Activated B cell treated with CpG ODN at 0.5 μM for 24 hours (primary cell): ENCODE results near the gene GPR176. TPM values are rescaled to one million over a fixed set of nuclear protein-coding genes. Genes with fewer than 3 reads are reported as not detected.

Experiments used
- ATAC-seq: fragments of 200-7000 bp; cut with Tn5 transposase; one replicate; pipeline ENCODE4 v1.10.0; 2021; ENCODE audit warnings: low read depth, mild to moderate bottlenecking, moderate library complexity
- CTCF ChIA-PET: fragments of 350-600 bp; sonication (Branson Sonifier 250); formaldehyde crosslinking; loops from one replicate; lab custom pipeline; 2021; ENCODE audit warnings: antibody characterized with exemption; lab: Charles Lee
- POLR2A ChIA-PET: fragments of 350-600 bp; sonication (Branson Sonifier 250); formaldehyde crosslinking; loops from one replicate; lab custom pipeline; 2021; ENCODE audit warnings: antibody characterized with exemption; lab: Charles Lee
- DNase-seq: peaks from one replicate; pipeline ENCODE4 v3.0.0; 2022
- H3K27ac Mint-ChIP-seq: one replicate; pipeline ENCODE4 v1.8.0; 2020; ENCODE audit warnings: mixed read lengths
- H3K27me3 Mint-ChIP-seq: one replicate; pipeline ENCODE4 v1.8.0; 2021; ENCODE audit warnings: mixed read lengths
- H3K36me3 Mint-ChIP-seq: one replicate; pipeline ENCODE4 v1.8.0; 2021; ENCODE audit warnings: low read depth, mixed read lengths
- H3K4me1 Mint-ChIP-seq: one replicate; pipeline ENCODE4 v1.8.0; 2021; ENCODE audit warnings: mixed read lengths
- H3K4me3 Mint-ChIP-seq: one replicate; pipeline ENCODE4 v1.8.0; 2020; ENCODE audit warnings: mild to moderate bottlenecking, mixed read lengths
- H3K9me3 Mint-ChIP-seq: one replicate; pipeline ENCODE4 v1.8.0; 2020; ENCODE audit warnings: mixed read lengths
- CTCF ChIP-seq: fragments of 200-600 bp; IDR thresholded peaks from one replicate; pipeline ENCODE4 v1.8.0; 2022; ENCODE audit warnings: antibody characterized with exemption, mild to moderate bottlenecking
- intact Hi-C: fragments of 100-400 bp; cut with micrococcal nuclease; formaldehyde crosslinking; loops from one replicate; pipeline ENCODE4 v1.15.1; 2024
- total RNA-seq: library from RNA; stranded (reverse); gene quantifications from 2 replicates; pipeline ENCODE4 v1.2.3, GENCODE V29; 2022

The GPR176 gene
- total RNA-seq, 1 donor from 2014 or later: not detected

GRCh38 chr15:39936681-39937080 lies 16.6 kb upstream of the GPR176 start:
- CTCF ChIA-PET: interaction anchor here (1.1 kb wide), 1 partner anchor 342 kb away, joined by 3 read pairs; no protein-coding TSS in a partner anchor
- no peak for TF ChIP-seq CTCF
- no peak for ATAC-seq
- peaks cover 39% of the 10 kb centered on the region for H3K4me1 Mint-ChIP-seq
- intact Hi-C loops: no loop called here
- H3K4me3 Mint-ChIP-seq: no peak overlapping the region
- H3K27ac Mint-ChIP-seq: no peak overlapping the region
- no peaks in the 10 kb centered on the region for H3K9me3 Mint-ChIP-seq
- POLR2A ChIA-PET: interaction anchor here (1.7 kb wide), 1 partner anchor 170 kb away, joined by 3 read pairs; no protein-coding TSS in a partner anchor
- DNase-seq: no peak
- peaks cover 17% of the 10 kb centered on the region for H3K36me3 Mint-ChIP-seq
- H3K27me3 Mint-ChIP-seq: no peaks in the 10 kb centered on the region

DNA sequence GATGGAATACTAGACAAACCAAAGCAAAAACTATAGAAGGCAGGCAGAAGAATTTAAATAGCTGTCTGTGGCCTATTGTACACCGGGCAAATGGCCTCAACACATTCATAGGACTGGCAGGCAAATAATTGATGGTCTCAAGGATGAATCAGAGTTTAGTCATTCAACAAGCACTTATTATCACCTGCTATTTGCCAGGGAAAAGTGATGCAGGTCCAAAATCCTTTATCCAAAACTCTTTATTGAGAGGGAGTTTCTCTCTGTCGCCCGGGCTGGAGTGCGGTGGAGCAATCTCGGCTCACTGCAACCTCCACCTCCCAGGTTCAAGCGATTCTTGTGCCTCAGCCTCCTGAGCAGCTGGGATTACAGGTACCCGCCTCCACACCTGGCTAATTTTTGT lies 16.1 kb upstream of the GPR176 start:
- no peak for ATAC-seq
- Mint-ChIP-seq H3K27me3 (no peaks in the 10 kb centered on the region), H3K4me1 (peaks cover 39% of the 10 kb centered on the region), H3K27ac (no peak overlapping the region), H3K9me3 (no peaks in the 10 kb centered on the region), H3K4me3 (no peak overlapping the region), H3K36me3 (peaks cover 17% of the 10 kb centered on the region)
- ChIA-PET POLR2A (interaction anchor here (1.7 kb wide), 1 partner anchor 170 kb away, joined by 3 read pairs; no protein-coding TSS in a partner anchor), CTCF (interaction anchor here (1.1 kb wide), 1 partner anchor 343 kb away, joined by 3 read pairs; no protein-coding TSS in a partner anchor)
- TF ChIP-seq CTCF: no peak
- no peak for DNase-seq
- intact Hi-C loops: no loop called here

DNA sequence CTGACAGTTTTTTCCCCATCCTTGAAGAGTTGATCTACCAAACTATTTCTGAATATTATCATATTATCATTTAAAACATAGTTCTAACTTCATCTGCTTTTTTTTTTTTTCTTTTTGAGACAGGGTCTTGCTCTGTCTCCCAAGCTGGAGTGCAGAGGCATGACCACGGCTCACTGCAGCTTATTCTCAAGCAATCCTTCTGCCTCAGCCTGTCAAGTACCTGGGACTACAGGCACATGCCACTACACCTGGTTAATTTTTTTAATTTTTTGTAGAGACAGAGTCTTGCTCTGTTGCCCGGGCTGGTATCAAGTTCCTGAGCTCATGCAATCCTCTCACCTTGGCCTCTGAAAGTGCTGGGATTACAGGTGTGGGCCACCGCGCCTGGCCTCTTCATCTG lies 15.2 kb upstream of the GPR176 start:
- ATAC-seq (no peak), DNase-seq (no peak)
- intact Hi-C loops: no loop called here
- CTCF ChIA-PET: no interaction called here
- no peak for TF ChIP-seq CTCF
- Mint-ChIP-seq H3K36me3 (peaks cover 12% of the 10 kb centered on the region), H3K4me1 (peaks cover 39% of the 10 kb centered on the region), H3K27me3 (peaks cover under 1% of the 10 kb centered on the region), H3K27ac (no peak overlapping the region), H3K4me3 (peak overlapping the region; percentile 46), H3K9me3 (no peaks in the 10 kb centered on the region)
- POLR2A ChIA-PET: interaction anchor here (0.6 to 3.8 kb wide), 6 partner anchors 15 to 171 kb away, joined by 3 to 19 read pairs (median 3); partner anchors contain the start of gene GPR176

DNA sequence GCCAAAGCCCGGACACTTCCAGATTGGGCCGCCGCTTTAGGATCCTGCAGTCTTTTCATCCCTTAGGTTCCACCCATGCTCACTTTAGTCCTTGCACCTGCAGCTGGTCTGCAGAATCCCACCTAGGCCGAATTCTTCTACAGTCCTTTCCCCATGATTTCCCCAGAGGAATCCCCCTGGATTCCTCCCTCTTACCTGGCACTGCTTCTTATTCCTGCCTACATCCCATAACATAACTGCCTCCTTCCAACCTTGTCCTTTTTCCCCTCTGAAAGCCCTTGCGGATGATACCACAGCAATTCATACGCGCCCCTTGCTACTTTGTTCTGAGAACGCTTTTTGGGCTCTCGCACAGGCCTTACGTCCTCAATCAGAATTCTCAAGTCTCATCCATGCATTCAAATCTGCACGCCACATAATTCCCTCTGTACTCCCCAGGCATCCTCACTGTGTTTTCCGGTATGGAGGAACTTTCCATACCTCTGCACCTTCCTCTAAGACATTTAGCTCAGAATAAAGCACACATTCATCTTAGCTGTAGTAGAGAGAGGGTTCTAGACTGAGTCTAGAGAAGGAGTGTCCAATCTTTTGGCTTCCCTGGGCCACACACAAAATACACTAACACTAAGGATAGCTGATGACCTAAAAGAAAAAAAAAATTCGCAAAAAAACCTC lies 14.5 kb upstream of the GPR176 start:
- CTCF ChIA-PET: interaction anchor here (0.9 to 1.2 kb wide), 3 partner anchors 13 to 403 kb away, joined by 3 read pairs; no protein-coding TSS in a partner anchor
- POLR2A ChIA-PET: interaction anchor here (0.8 to 3.8 kb wide), 5 partner anchors 14 to 172 kb away, joined by 3 to 19 read pairs (median 3); partner anchors contain the start of gene GPR176
- TF ChIP-seq CTCF: no peak
- Mint-ChIP-seq H3K36me3 (peaks cover 5% of the 10 kb centered on the region), H3K27ac (peak overlapping the region; percentile 50), H3K4me1 (peaks cover 32% of the 10 kb centered on the region), H3K9me3 (no peaks in the 10 kb centered on the region), H3K4me3 (peak overlapping the region; percentile 96), H3K27me3 (peaks cover 5% of the 10 kb centered on the region)
- ATAC-seq (no peak), DNase-seq (no peak)
- intact Hi-C loops: loop anchor here (1.0 to 5.0 kb wide), 5 partner anchors 14 to 389 kb away; partner anchors contain the start of genes BMF, FSIP1, GPR176 and INAFM2

- no peak for TF ChIP-seq CTCF
- H3K9me3 Mint-ChIP-seq: no peaks in the 10 kb centered on the region
- peaks cover 20% of the 10 kb centered on the region for H3K4me1 Mint-ChIP-seq
- CTCF ChIA-PET: interaction anchor here (1.0 kb wide), 1 partner anchor 14 kb away, joined by 4 read pairs; no protein-coding TSS in a partner anchor
- intact Hi-C loops: loop anchor here (5.0 kb wide), 2 partner anchors 106 to 176 kb away; partner anchors contain the start of genes BMF and SRP14
- H3K4me3 Mint-ChIP-seq: no peak overlapping the region
- H3K36me3 Mint-ChIP-seq: peaks cover 4% of the 10 kb centered on the region
- peaks cover 9% of the 10 kb centered on the region for H3K27me3 Mint-ChIP-seq
- ATAC-seq (no peak), DNase-seq (no peak)
- H3K27ac Mint-ChIP-seq: no peak overlapping the region
- POLR2A ChIA-PET: interaction anchor here (3.8 kb wide), 1 partner anchor 11 kb away, joined by 19 read pairs; the partner anchor contains the start of gene GPR176
Measured at GRCh38 chr15:39931615-39932014, 11.5 kb upstream of the GPR176 start.
